HepG2 (cell line): Measurements from ENCODE around the gene SEZ6L.

Experiments used
- CTCF ChIP-seq: sonication (generic); formaldehyde crosslinking; IDR thresholded peaks from 2 replicates; pipeline ENCODE4 v1.5.0; 2020; ENCODE audit warnings: mild to moderate bottlenecking, missing genetic modification reagents, moderate library complexity
- EZH2 ChIP-seq: conservative IDR thresholded peaks from 2 replicates; pipeline ENCODE4 v1.6.1; 2012; ENCODE audit warnings: mild to moderate bottlenecking, low read depth, low read length, moderate library complexity
- NFRKB ChIP-seq: fragments of 450-650 bp; IDR thresholded peaks from 2 replicates; pipeline ENCODE4 v1.6.1; 2017
- POLR2AphosphoS5 ChIP-seq: IDR thresholded peaks from 2 replicates; pipeline ENCODE4 v1.6.1; 2012; ENCODE audit warnings: low read depth, low read length
- SETDB1 ChIP-seq: sonication (generic); formaldehyde crosslinking; IDR thresholded peaks from 2 replicates; pipeline ENCODE4 v1.5.1; 2020; ENCODE audit warnings: missing genetic modification reagents, mild to moderate bottlenecking, borderline replicate concordance
- SIN3A ChIP-seq: IDR thresholded peaks from 2 replicates; pipeline ENCODE4 v1.6.1; 2011; ENCODE audit warnings: low read depth, mild to moderate bottlenecking, control low read depth, low read length, borderline replicate concordance
- SOX13 ChIP-seq, 3 experiments: fragments of 450-650 bp in 1 of 3; sonication (generic) in 1 of 3; formaldehyde crosslinking in 1 of 3; IDR thresholded peaks in 2 of 3; conservative IDR thresholded peaks in 1 of 3; 2 replicates each; pipeline versions ENCODE4 v1.5.0 to v1.6.1; 2016 to 2020; ENCODE audit warnings: antibody characterized with exemption in 1 of 3, mild to moderate bottlenecking in 1 of 3, missing compliant biosample characterization in 1 of 3, missing genetic modification reagents in 1 of 3, moderate library complexity in 1 of 3
- YY1 ChIP-seq: IDR thresholded peaks from 2 replicates; pipeline ENCODE4 v1.6.1; 2011; ENCODE audit warnings: low read length, low read depth, moderate library complexity, mild to moderate bottlenecking; ENCODE audit not compliant: insufficient read depth, insufficient replicate concordance
- TF ChIP-seq, protein P1 (sequence below): IDR thresholded peaks from 2 replicates; pipeline ENCODE4 v1.6.1; 2016; ENCODE audit warnings: missing compliant biosample characterization, missing genetic modification reagents, borderline replicate concordance

GRCh38 chr22:26267856-26268255 lies 98.6 kb downstream of the SEZ6L start:
- TF ChIP-seq SOX13 (IDR thresholded peaks at IDR 0.05) = no peak
- no peak for TF ChIP-seq SOX13 (CRISPR knock-in tag; conservative IDR thresholded peaks at IDR 0.05 in 1 of 2, IDR thresholded peaks at IDR 0.05 in 1 of 2)
- TF ChIP-seq, protein P1, sequence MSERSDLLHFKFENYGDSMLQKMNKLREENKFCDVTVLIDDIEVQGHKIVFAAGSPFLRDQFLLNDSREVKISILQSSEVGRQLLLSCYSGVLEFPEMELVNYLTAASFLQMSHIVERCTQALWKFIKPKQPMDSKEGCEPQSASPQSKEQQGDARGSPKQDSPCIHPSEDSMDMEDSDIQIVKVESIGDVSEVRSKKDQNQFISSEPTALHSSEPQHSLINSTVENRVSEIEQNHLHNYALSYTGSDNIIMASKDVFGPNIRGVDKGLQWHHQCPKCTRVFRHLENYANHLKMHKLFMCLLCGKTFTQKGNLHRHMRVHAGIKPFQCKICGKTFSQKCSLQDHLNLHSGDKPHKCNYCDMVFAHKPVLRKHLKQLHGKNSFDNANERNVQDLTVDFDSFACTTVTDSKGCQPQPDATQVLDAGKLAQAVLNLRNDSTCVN (CRISPR knock-in tag) = no peak
- no peak for TF ChIP-seq EZH2
- no peak for TF ChIP-seq YY1
- no peak for TF ChIP-seq CTCF (CRISPR knock-in tag)
- no peak for TF ChIP-seq SIN3A
- no peak for TF ChIP-seq POLR2AphosphoS5
- TF ChIP-seq SETDB1 (CRISPR knock-in tag) = no peak
- TF ChIP-seq NFRKB = no peak
